Measurements from ENCODE around the gene ZNF213.

DNA sequence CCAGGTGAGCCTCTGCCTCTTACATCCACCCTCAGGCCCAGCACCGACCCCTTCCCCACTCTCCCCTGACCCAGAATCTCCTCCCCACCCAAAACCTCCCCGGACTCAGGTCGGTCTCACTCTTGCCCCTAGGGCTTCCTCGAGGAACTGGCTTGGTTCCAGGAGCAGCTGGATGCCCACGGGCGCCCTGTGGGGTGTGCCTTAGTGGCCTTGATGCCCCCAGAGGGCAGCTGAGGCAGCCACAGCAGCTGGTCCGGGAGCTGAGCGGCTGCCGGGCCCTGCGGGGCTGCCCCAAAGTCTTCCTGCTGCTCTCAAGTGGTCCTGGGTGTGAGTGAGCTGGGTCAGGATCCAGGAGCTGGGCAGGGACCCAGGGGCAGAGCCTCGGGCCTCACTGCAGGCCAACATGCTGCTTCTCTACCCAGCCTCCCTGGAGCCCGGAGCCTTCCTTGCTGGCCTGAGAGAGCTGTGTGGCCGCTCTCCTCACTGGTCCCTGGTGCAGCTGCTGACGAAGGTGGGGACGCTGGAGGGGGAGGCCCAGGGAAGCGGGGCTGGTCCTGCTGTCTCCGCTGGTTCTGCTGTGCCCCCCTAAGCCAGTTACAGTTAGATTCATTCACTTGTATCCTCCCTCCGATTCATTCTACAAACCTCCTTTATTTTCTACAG is 9.6 kb downstream of the ZNF213 start:
- TF ChIP-seq CTCF (IDR thresholded peaks at IDR 0.05) (no peak), ZFX (IDR thresholded peaks at IDR 0.05; ENCODE audit: borderline replicate concordance) (no peak)

Measured in 22Rv1 (cell line).